Measurements from ENCODE around the gene PTPRD. TPM values are rescaled to one million over a fixed set of nuclear protein-coding genes. Genes with fewer than 3 reads are reported as not detected.

Gene PTPRD
- total and polyA plus RNA-seq, 9 of the 15 experiments (the other 6 are each of a cell fraction or from before 2014, with no cell fraction given) = 0.11 TPM; not detected in 8

DNA sequence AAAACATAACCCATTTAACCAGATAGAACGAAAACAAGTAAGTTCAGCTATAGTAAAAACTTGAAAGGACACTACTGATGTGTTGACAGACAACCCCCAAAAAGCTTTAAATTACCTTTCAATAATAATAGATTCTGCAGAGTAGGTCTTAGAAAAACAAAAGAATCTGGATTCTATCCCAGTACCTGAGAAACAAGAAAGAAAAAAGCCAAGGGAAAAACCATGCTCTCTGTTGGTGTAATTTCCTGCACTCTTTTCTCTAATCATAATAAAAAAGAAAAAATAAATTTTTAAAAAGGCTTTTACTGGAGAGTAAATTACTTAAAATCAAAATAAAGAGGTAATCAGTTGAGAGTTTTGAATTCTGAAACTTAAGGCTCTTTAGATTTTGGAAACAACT is 1090.4 kb downstream of the PTPRD start:
- H2AFZ ChIP-seq (ENCODE audit: low read depth, low read length) = no peak overlapping the region
- no peaks in the 10 kb centered on the region for H3K4me1 ChIP-seq (replicated peaks in 1 of 2; ENCODE audit: control insufficient read depth in 2 of 2, insufficient read depth in 2 of 2, low read length in 2 of 2)
- ATAC-seq (no peak), FAIRE-seq (no peak), DNase-seq (ENCODE audit: extremely low read depth in 1 of 4, low spot score in 3 of 4) (no peak)
- in situ Hi-C loops (cut with MboI) (no loop called here), intact Hi-C loops (cut with micrococcal nuclease) (no loop called here)
- H3K27ac ChIP-seq (ENCODE audit: extremely low read depth, low read depth, low read length) = no peak overlapping the region
- no peak overlapping the region for H3K4me2 ChIP-seq (ENCODE audit: insufficient read depth, low read length)
- no peaks in the 10 kb centered on the region for H4K20me1 ChIP-seq (replicated peaks; ENCODE audit: control insufficient read depth, insufficient read depth, low read length)
- 13% methylated on average over 1 of the region's 1 CpG for WGBS (ENCODE audit: insufficient coverage, low coverage, missing lambda C conversion rate)
- H3K9me3 ChIP-seq (replicated peaks; ENCODE audit: control insufficient read depth, insufficient read depth, low read depth, low read length) = no peaks in the 10 kb centered on the region
- no peaks in the 10 kb centered on the region for H3K36me3 ChIP-seq (ENCODE audit: control insufficient read depth, insufficient read depth, low read length)
- POLR2A ChIA-PET = no interaction called here
- no peak overlapping the region for H3K9ac ChIP-seq (ENCODE audit: insufficient read depth in 1 of 2, low read depth in 2 of 2, low read length in 2 of 2)
- CTCF ChIA-PET (ENCODE audit: low intra/inter-chr PET ratio) = no interaction called here
- BruUV-seq (replicated peaks) = no TSS peak
- no peaks in the 10 kb centered on the region for H3K79me2 ChIP-seq (ENCODE audit: control insufficient read depth, insufficient read depth, low read length)
- H3K4me3 ChIP-seq = no peak overlapping the region
- H3K27me3 ChIP-seq (ENCODE audit: control insufficient read depth in 2 of 2, insufficient read depth in 2 of 2, low read length in 2 of 2) = no peaks in the 10 kb centered on the region
- H3K9me1 ChIP-seq (ENCODE audit: control insufficient read depth, insufficient read depth, low read length) = no peaks in the 10 kb centered on the region
- TF ChIP-seq, protein P1, sequence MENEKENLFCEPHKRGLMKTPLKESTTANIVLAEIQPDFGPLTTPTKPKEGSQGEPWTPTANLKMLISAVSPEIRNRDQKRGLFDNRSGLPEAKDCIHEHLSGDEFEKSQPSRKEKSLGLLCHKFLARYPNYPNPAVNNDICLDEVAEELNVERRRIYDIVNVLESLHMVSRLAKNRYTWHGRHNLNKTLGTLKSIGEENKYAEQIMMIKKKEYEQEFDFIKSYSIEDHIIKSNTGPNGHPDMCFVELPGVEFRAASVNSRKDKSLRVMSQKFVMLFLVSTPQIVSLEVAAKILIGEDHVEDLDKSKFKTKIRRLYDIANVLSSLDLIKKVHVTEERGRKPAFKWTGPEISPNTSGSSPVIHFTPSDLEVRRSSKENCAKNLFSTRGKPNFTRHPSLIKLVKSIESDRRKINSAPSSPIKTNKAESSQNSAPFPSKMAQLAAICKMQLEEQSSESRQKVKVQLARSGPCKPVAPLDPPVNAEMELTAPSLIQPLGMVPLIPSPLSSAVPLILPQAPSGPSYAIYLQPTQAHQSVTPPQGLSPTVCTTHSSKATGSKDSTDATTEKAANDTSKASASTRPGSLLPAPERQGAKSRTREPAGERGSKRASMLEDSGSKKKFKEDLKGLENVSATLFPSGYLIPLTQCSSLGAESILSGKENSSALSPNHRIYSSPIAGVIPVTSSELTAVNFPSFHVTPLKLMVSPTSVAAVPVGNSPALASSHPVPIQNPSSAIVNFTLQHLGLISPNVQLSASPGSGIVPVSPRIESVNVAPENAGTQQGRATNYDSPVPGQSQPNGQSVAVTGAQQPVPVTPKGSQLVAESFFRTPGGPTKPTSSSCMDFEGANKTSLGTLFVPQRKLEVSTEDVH (IDR thresholded peaks at IDR 0.05; ENCODE audit: low read depth, partially characterized antibody) = no peak
- TF ChIP-seq, protein P2, sequence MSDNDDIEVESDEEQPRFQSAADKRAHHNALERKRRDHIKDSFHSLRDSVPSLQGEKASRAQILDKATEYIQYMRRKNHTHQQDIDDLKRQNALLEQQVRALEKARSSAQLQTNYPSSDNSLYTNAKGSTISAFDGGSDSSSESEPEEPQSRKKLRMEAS (CRISPR knock-in tag; IDR thresholded peaks at IDR 0.05) = no peak
- TF ChIP-seq ZFPM2 (CRISPR knock-in tag; IDR thresholded peaks at IDR 0.05) = no peak
- TF ChIP-seq, protein P3, sequence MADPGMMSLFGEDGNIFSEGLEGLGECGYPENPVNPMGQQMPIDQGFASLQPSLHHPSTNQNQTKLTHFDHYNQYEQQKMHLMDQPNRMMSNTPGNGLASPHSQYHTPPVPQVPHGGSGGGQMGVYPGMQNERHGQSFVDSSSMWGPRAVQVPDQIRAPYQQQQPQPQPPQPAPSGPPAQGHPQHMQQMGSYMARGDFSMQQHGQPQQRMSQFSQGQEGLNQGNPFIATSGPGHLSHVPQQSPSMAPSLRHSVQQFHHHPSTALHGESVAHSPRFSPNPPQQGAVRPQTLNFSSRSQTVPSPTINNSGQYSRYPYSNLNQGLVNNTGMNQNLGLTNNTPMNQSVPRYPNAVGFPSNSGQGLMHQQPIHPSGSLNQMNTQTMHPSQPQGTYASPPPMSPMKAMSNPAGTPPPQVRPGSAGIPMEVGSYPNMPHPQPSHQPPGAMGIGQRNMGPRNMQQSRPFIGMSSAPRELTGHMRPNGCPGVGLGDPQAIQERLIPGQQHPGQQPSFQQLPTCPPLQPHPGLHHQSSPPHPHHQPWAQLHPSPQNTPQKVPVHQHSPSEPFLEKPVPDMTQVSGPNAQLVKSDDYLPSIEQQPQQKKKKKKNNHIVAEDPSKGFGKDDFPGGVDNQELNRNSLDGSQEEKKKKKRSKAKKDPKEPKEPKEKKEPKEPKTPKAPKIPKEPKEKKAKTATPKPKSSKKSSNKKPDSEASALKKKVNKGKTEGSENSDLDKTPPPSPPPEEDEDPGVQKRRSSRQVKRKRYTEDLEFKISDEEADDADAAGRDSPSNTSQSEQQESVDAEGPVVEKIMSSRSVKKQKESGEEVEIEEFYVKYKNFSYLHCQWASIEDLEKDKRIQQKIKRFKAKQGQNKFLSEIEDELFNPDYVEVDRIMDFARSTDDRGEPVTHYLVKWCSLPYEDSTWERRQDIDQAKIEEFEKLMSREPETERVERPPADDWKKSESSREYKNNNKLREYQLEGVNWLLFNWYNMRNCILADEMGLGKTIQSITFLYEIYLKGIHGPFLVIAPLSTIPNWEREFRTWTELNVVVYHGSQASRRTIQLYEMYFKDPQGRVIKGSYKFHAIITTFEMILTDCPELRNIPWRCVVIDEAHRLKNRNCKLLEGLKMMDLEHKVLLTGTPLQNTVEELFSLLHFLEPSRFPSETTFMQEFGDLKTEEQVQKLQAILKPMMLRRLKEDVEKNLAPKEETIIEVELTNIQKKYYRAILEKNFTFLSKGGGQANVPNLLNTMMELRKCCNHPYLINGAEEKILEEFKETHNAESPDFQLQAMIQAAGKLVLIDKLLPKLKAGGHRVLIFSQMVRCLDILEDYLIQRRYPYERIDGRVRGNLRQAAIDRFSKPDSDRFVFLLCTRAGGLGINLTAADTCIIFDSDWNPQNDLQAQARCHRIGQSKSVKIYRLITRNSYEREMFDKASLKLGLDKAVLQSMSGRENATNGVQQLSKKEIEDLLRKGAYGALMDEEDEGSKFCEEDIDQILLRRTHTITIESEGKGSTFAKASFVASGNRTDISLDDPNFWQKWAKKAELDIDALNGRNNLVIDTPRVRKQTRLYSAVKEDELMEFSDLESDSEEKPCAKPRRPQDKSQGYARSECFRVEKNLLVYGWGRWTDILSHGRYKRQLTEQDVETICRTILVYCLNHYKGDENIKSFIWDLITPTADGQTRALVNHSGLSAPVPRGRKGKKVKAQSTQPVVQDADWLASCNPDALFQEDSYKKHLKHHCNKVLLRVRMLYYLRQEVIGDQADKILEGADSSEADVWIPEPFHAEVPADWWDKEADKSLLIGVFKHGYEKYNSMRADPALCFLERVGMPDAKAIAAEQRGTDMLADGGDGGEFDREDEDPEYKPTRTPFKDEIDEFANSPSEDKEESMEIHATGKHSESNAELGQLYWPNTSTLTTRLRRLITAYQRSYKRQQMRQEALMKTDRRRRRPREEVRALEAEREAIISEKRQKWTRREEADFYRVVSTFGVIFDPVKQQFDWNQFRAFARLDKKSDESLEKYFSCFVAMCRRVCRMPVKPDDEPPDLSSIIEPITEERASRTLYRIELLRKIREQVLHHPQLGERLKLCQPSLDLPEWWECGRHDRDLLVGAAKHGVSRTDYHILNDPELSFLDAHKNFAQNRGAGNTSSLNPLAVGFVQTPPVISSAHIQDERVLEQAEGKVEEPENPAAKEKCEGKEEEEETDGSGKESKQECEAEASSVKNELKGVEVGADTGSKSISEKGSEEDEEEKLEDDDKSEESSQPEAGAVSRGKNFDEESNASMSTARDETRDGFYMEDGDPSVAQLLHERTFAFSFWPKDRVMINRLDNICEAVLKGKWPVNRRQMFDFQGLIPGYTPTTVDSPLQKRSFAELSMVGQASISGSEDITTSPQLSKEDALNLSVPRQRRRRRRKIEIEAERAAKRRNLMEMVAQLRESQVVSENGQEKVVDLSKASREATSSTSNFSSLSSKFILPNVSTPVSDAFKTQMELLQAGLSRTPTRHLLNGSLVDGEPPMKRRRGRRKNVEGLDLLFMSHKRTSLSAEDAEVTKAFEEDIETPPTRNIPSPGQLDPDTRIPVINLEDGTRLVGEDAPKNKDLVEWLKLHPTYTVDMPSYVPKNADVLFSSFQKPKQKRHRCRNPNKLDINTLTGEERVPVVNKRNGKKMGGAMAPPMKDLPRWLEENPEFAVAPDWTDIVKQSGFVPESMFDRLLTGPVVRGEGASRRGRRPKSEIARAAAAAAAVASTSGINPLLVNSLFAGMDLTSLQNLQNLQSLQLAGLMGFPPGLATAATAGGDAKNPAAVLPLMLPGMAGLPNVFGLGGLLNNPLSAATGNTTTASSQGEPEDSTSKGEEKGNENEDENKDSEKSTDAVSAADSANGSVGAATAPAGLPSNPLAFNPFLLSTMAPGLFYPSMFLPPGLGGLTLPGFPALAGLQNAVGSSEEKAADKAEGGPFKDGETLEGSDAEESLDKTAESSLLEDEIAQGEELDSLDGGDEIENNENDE (IDR thresholded peaks at IDR 0.05; ENCODE audit: low read depth, low read length) = no peak
- TF ChIP-seq GATAD2B (IDR thresholded peaks at IDR 0.05; ENCODE audit: borderline replicate concordance) = no peak
- no peak for TF ChIP-seq TEAD2 (tag; IDR thresholded peaks at IDR 0.05)
